H1 (cell line): ENCODE data around the gene MARS1. TPM values are rescaled to one million over a fixed set of nuclear protein-coding genes. Genes with fewer than 3 reads are reported as not detected.
A peak's percentile ranks its signal among the peaks of the same experiment; 100 is the strongest.

ENCODE experiments used
- CTCF ChIA-PET: fragments of 300-600 bp; sonication (Branson Sonifier 250); formaldehyde crosslinking; loops from one replicate; lab custom pipeline; 2021; ENCODE audit not compliant: partially characterized antibody; lab: Charles Lee
- POLR2A ChIA-PET: fragments of 300-600 bp; sonication (Branson Sonifier 250); formaldehyde crosslinking; loops from one replicate; lab custom pipeline; 2021; ENCODE audit warnings: inconsistent platforms; ENCODE audit not compliant: partially characterized antibody; lab: Charles Lee
- DNase-seq, 2 experiments: peaks; one replicate each; pipeline versions ENCODE4 v3.0.0 to v3.0.0-alpha.2; 2010 to 2022; ENCODE audit warnings: low spot score in 2 of 2, low read depth in 1 of 2, mixed read lengths in 1 of 2
- FAIRE-seq: peaks from 2 replicates; lab custom pipeline; 2011; peaks lifted over from hg19 to GRCh38; lab: Jason Lieb, UNC
- H2AFZ ChIP-seq: 2 replicates; pipeline ENCODE4 v1.8.1; 2012; ENCODE audit warnings: low read length, inconsistent platforms
- H2AK5ac ChIP-seq: 2 replicates; pipeline ENCODE4 v1.6.1; 2013; ENCODE audit warnings: low read depth, low read length
- H2BK120ac ChIP-seq: replicated peaks from 2 replicates; pipeline ENCODE3; 2013; ENCODE audit warnings: low read depth, low read length, inconsistent platforms
- H2BK12ac ChIP-seq: 2 replicates; pipeline ENCODE4 v1.6.1; 2013; ENCODE audit warnings: low read depth, low read length
- H2BK15ac ChIP-seq: 2 replicates; pipeline ENCODE4 v1.6.1; 2013; ENCODE audit warnings: low read length
- H2BK20ac ChIP-seq: 2 replicates; pipeline ENCODE4 v1.6.1; 2013; ENCODE audit warnings: low read length
- H2BK5ac ChIP-seq: 2 replicates; pipeline ENCODE4 v1.6.1; 2013; ENCODE audit warnings: low read depth, low read length
- H3K14ac ChIP-seq: 2 replicates; pipeline ENCODE4 v1.6.1; 2013; ENCODE audit warnings: inconsistent platforms; ENCODE audit not compliant: insufficient read length
- H3K18ac ChIP-seq: 2 replicates; pipeline ENCODE4 v1.6.1; 2013; ENCODE audit warnings: low read length; ENCODE audit errors: extremely low read depth
- H3K23ac ChIP-seq: 2 replicates; pipeline ENCODE4 v1.6.1; 2013; ENCODE audit warnings: inconsistent platforms; ENCODE audit not compliant: insufficient read length
- H3K23me2 ChIP-seq: 2 replicates; pipeline ENCODE4 v1.6.1; 2013; ENCODE audit warnings: low read depth, low read length
- H3K27ac ChIP-seq: 2 replicates; pipeline ENCODE4 v1.6.1; 2011; ENCODE audit warnings: low read depth, low read length, inconsistent platforms
- H3K27me3 ChIP-seq, 4 experiments: replicated peaks in 1 of 4; 1 replicate in 1 of 4; 2 replicates in 3 of 4; pipeline versions ENCODE4 v1.6.1 to v1.8.1; 2011 to 2013; ENCODE audit warnings: low read length in 3 of 4, mild to moderate bottlenecking in 3 of 4, inconsistent platforms in 2 of 4, mixed read lengths in 2 of 4, moderate library complexity in 1 of 4; ENCODE audit not compliant: control insufficient read depth in 3 of 4, insufficient read depth in 3 of 4; ENCODE audit errors: extremely low read depth in 1 of 4
- H3K36me3 ChIP-seq, 4 experiments: 2 replicates each; pipeline versions ENCODE4 v1.6.1 to v1.8.1; 2011 to 2013; ENCODE audit warnings: mild to moderate bottlenecking in 4 of 4, low read length in 3 of 4, moderate library complexity in 2 of 4, control low read depth in 1 of 4, inconsistent platforms in 1 of 4; ENCODE audit not compliant: insufficient read depth in 4 of 4, control insufficient read depth in 2 of 4
- H3K4ac ChIP-seq: replicated peaks from 2 replicates; pipeline ENCODE3; 2013; ENCODE audit warnings: low read length, low read depth, mixed read lengths, inconsistent platforms; ENCODE audit not compliant: insufficient read length
- H3K4me1 ChIP-seq, 4 experiments: replicated peaks in 1 of 4; 1 replicate in 1 of 4; 2 replicates in 3 of 4; pipeline versions ENCODE4 v1.6.1 to v1.8.1; 2011 to 2013; ENCODE audit warnings: low read length in 3 of 4, inconsistent platforms in 2 of 4, mixed read lengths in 1 of 4; ENCODE audit not compliant: insufficient read depth in 4 of 4, control insufficient read depth in 3 of 4
- H3K4me2 ChIP-seq, 2 experiments: 2 replicates each; pipeline versions ENCODE4 v1.6.1 to v1.8.1; 2011 to 2013; ENCODE audit warnings: low read depth in 2 of 2, low read length in 2 of 2, control low read depth in 1 of 2, inconsistent platforms in 1 of 2, mild to moderate bottlenecking in 1 of 2; ENCODE audit not compliant: insufficient read depth in 1 of 2
- H3K4me3 ChIP-seq, 4 experiments: fragments of 200-600, 300-600 bp in 1 of 4; sonication (generic), shearing (Covaris generic), sonication (Bioruptor Twin) in 1 of 4; 2 replicates each; pipeline versions ENCODE4 v1.5.1 to v1.8.1; 2011 to 2016; ENCODE audit warnings: low read length in 4 of 4, low read depth in 3 of 4, control low read depth in 2 of 4, inconsistent platforms in 2 of 4, mild to moderate bottlenecking in 2 of 4, mixed read lengths in 1 of 4, moderate library complexity in 1 of 4; ENCODE audit not compliant: insufficient read depth in 2 of 4; ENCODE audit errors: extremely low read depth in 1 of 4
- H3K56ac ChIP-seq: replicated peaks from 2 replicates; pipeline ENCODE3; 2013; ENCODE audit warnings: low read depth, mild to moderate bottlenecking, mixed read lengths, low read length, inconsistent platforms; ENCODE audit not compliant: insufficient read length
- H3K79me1 ChIP-seq: 2 replicates; pipeline ENCODE4 v1.6.1; 2013; ENCODE audit warnings: low read depth, low read length, control low read depth
- H3K79me2 ChIP-seq, 2 experiments: 2 replicates each; pipeline versions ENCODE4 v1.6.1 to v1.8.1; 2012 to 2013; ENCODE audit warnings: low read length in 2 of 2, mild to moderate bottlenecking in 2 of 2, inconsistent platforms in 1 of 2; ENCODE audit not compliant: insufficient read depth in 2 of 2, control insufficient read depth in 1 of 2
- H3K9ac ChIP-seq, 4 experiments: replicated peaks in 1 of 4; 1 replicate in 1 of 4; 2 replicates in 3 of 4; pipeline versions ENCODE4 v1.6.1 to v1.8.1; 2011 to 2013; ENCODE audit warnings: low read depth in 3 of 4, low read length in 3 of 4, control low read depth in 2 of 4, mild to moderate bottlenecking in 2 of 4, moderate library complexity in 2 of 4, inconsistent platforms in 1 of 4; ENCODE audit errors: extremely low read depth in 1 of 4
- H3K9me3 ChIP-seq, 2 experiments: 2 replicates each; pipeline versions ENCODE4 v1.6.1 to v1.8.1; 2012 to 2013; ENCODE audit warnings: mild to moderate bottlenecking in 2 of 2, moderate library complexity in 2 of 2, control low read depth in 1 of 2, inconsistent platforms in 1 of 2, low read depth in 1 of 2, low read length in 1 of 2, mixed read lengths in 1 of 2; ENCODE audit not compliant: insufficient read depth in 2 of 2
- H4K20me1 ChIP-seq, 2 experiments: replicated peaks in 1 of 2; 2 replicates each; pipeline versions ENCODE3 to v1.8.1; 2011 to 2013; ENCODE audit warnings: inconsistent platforms in 2 of 2, low read length in 2 of 2, mild to moderate bottlenecking in 1 of 2; ENCODE audit not compliant: insufficient read depth in 2 of 2, control insufficient read depth in 1 of 2
- H4K5ac ChIP-seq: 2 replicates; pipeline ENCODE4 v1.6.1; 2013; ENCODE audit warnings: low read length, low read depth, mixed read lengths, inconsistent platforms; ENCODE audit not compliant: insufficient read length
- H4K8ac ChIP-seq: 2 replicates; pipeline ENCODE4 v1.8.0; 2013; ENCODE audit warnings: mild to moderate bottlenecking, moderate library complexity, low read length, inconsistent platforms; ENCODE audit not compliant: insufficient read depth; ENCODE audit errors: extremely low read depth
- H4K91ac ChIP-seq: replicated peaks from 2 replicates; pipeline ENCODE3; 2013; ENCODE audit warnings: low read length, mixed read lengths, inconsistent platforms; ENCODE audit not compliant: insufficient read length
- RXRA ChIP-seq: IDR thresholded peaks from 2 replicates; pipeline ENCODE4 v1.6.1; 2011; ENCODE audit warnings: low read depth, mild to moderate bottlenecking, low read length, moderate library complexity; ENCODE audit not compliant: insufficient read depth
- SIN3A ChIP-seq, 2 experiments: IDR thresholded peaks in 1 of 2; conservative IDR thresholded peaks in 1 of 2; 2 replicates each; pipeline ENCODE4 v1.6.1; 2011 to 2012; ENCODE audit warnings: low read length in 2 of 2, improper control_type of control experiment in 1 of 2, low read depth in 1 of 2, mild to moderate bottlenecking in 1 of 2
- WGBS, 2 experiments: shearing (Covaris generic) in 1 of 2; methylation state at CpG; one replicate each; pipeline versions ENCODE4 v1.1.6 to v1.1.7; 2013 to 2015; ENCODE audit warnings: low lambda C conversion rate in 2 of 2, mixed read lengths in 2 of 2, inconsistent platforms in 1 of 2, low coverage in 1 of 2, missing lambda C conversion rate in 1 of 2; ENCODE audit not compliant: insufficient replicate concordance in 2 of 2, insufficient coverage in 1 of 2, insufficient read length in 1 of 2; ENCODE audit errors: extremely low coverage in 1 of 2, missing lambda C conversion rate in 1 of 2; 5-methylcytosine and 5-hydroxymethylcytosine counted together
- polyA plus RNA-seq, 7 experiments: library from polyadenylated mRNA; depleted of rRNA in 3 of 7; stranded (reverse) in 5 of 7; unstranded in 2 of 7; fragments of >200 nt in 5 of 7; fragments of 200-250 nt in 2 of 7; gene quantifications; 1 replicate in 5 of 7; 2 replicates in 1 of 7; 4 replicates in 1 of 7; pipeline versions ENCODE4 v1.2.1 to v1.2.3, GENCODE V29; 2011 to 2013; ENCODE audit warnings: missing spikeins in 2 of 7, mixed read lengths in 2 of 7
- total RNA-seq: library from RNA; stranded (reverse); fragmentation: NEBNext Ultra II Directional; extraction: Animal tissue kit (Norgen Biotek cat#: 25700); gene quantifications from 2 replicates; pipeline ENCODE4 v1.2.1, GENCODE V29; 2021

The MARS1 gene
- total and polyA plus RNA-seq, 2 of the 8 experiments (the other 6 are each of a cell fraction or from before 2014, with no cell fraction given) = 194 to 407 TPM

DNA sequence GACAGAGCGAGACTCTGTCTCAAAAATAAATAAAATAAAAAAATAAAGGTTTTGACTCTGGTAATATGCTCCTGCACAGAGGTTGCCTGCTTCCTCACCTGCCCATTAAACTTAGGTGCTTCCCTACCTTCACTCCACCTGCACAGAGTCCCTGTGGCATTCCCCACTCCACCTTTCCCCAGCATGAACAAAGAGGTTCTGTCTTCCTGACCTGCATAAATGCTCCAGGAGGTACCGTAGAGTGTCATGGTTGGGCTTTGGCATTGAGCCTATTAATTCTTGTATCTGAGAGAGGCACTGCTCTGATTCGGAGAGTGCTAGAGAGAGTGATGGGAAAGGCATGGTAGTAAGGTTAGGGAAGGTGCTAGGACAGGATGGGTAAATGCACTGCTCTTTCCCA, 14.5 kb upstream of the MARS1 start:
- Histone ChIP-seq H2BK120ac (no peak overlapping the region), H4K5ac (no peak overlapping the region), H3K36me3 (peaks cover 0 to 7% (median 2%) of the 10 kb centered on the region in 4 experiments; a peak in 3 of 8 replicates), H2BK15ac (no peak overlapping the region), H3K79me1 (no peaks in the 10 kb centered on the region), H2AK5ac (no peak overlapping the region), H2AFZ (no peak overlapping the region), H3K14ac (no peak overlapping the region), H3K4me1 (peaks cover 0 to 25% (median 11%) of the 10 kb centered on the region in 4 experiments; a peak in 6 of 7 replicates), H3K56ac (no peak overlapping the region), H3K27me3 (peaks cover 20 to 49% (median 42%) of the 10 kb centered on the region in 4 experiments), H3K9ac (no peak overlapping the region), H2BK5ac (no peak overlapping the region), H3K4ac (no peak overlapping the region), H4K8ac (no peak overlapping the region), H2BK12ac (no peak overlapping the region), H3K18ac (no peak overlapping the region), H3K27ac (no peak overlapping the region), H3K4me3 (no peak overlapping the region), H4K91ac (no peak overlapping the region), H3K23me2 (peaks cover 8% of the 10 kb centered on the region; the same call in 1 of the 2 replicates), H3K23ac (peak overlapping the region; percentile 39), H3K4me2 (no peak overlapping the region), H3K9me3 (no peaks in the 10 kb centered on the region), H3K79me2 (no peaks in the 10 kb centered on the region), H2BK20ac (no peak overlapping the region), H4K20me1 (peaks cover 0 to 4% of the 10 kb centered on the region in 2 experiments)
- TF ChIP-seq RXRA (no peak), SIN3A (conservative IDR thresholded peaks at IDR 0.05 in 1 of 2, IDR thresholded peaks at IDR 0.05 in 1 of 2; ENCODE audit: low read depth in 1 of 2, low read length in 2 of 2) (no peak)
- ChIA-PET POLR2A (interaction anchor here (0.6 kb wide), 1 partner anchor 72 kb away, joined by 3 read pairs; no protein-coding TSS in a partner anchor), CTCF (interaction anchor here (0.8 to 25.1 kb wide), 3 partner anchors 13 to 166 kb away, joined by 3 to 441 read pairs (median 34); partner anchors contain the start of genes GLI1, INHBE and MARS1)
- WGBS, 2 experiments = 89% methylated on average over 3 of the region's 3 CpGs; no CpG with 5 or more reads in 1 of the 2 experiments
- DNase-seq (no peak), FAIRE-seq (no peak)
